Mesenchymal stem cell (in vitro differentiated cells and primary cell): ENCODE data around the gene DUOXA2.

ENCODE experiments used
- DNase-seq: peaks from one replicate; pipeline ENCODE4 v3.0.0-alpha.2; 2013
- H2AFZ ChIP-seq: one replicate; pipeline ENCODE4 v1.6.1; 2013; ENCODE audit warnings: low read depth, mild to moderate bottlenecking, control low read depth, inconsistent platforms, low read length, moderate library complexity
- H2AK5ac ChIP-seq: 2 replicates; pipeline ENCODE4 v1.6.1; 2013; ENCODE audit warnings: low read length, moderate library complexity, mild to moderate bottlenecking, inconsistent platforms; ENCODE audit not compliant: severe bottlenecking
- H2BK120ac ChIP-seq: one replicate; pipeline ENCODE4 v1.6.1; 2013; ENCODE audit warnings: low read depth, mild to moderate bottlenecking, inconsistent platforms, low read length, moderate library complexity
- H2BK12ac ChIP-seq, 2 experiments: one replicate each; pipeline ENCODE4 v1.6.1; 2013; ENCODE audit warnings: inconsistent platforms in 2 of 2, low read length in 2 of 2, mild to moderate bottlenecking in 2 of 2, moderate library complexity in 2 of 2, control low read depth in 1 of 2
- H2BK15ac ChIP-seq: one replicate; pipeline ENCODE4 v1.6.1; 2013; ENCODE audit warnings: mild to moderate bottlenecking, low read depth, inconsistent platforms; ENCODE audit not compliant: poor library complexity, severe bottlenecking
- H2BK5ac ChIP-seq: 2 replicates; pipeline ENCODE4 v1.6.1; 2013; ENCODE audit warnings: low read depth, mild to moderate bottlenecking, low read length, control low read depth, inconsistent platforms; ENCODE audit not compliant: poor library complexity, severe bottlenecking
- H3K14ac ChIP-seq, 2 experiments: one replicate each; pipeline ENCODE4 v1.6.1; 2013; ENCODE audit warnings: inconsistent platforms in 2 of 2, low read length in 2 of 2, control low read depth in 1 of 2, mild to moderate bottlenecking in 1 of 2, moderate library complexity in 1 of 2
- H3K18ac ChIP-seq, 2 experiments: one replicate each; pipeline ENCODE4 v1.6.1; 2013; ENCODE audit warnings: inconsistent platforms in 2 of 2, low read length in 2 of 2, control low read depth in 1 of 2, low read depth in 1 of 2, mild to moderate bottlenecking in 1 of 2
- H3K23ac ChIP-seq, 2 experiments: one replicate each; pipeline ENCODE4 v1.6.1; 2013; ENCODE audit warnings: inconsistent platforms in 2 of 2, low read length in 2 of 2, mild to moderate bottlenecking in 2 of 2, moderate library complexity in 2 of 2, control low read depth in 1 of 2
- H3K27ac ChIP-seq: 2 replicates; pipeline ENCODE4 v1.5.1; 2013; ENCODE audit warnings: mild to moderate bottlenecking, moderate library complexity, low read length, control low read depth, inconsistent platforms; ENCODE audit not compliant: poor library complexity, severe bottlenecking
- H3K27me3 ChIP-seq, 2 experiments: 2 replicates each; pipeline versions ENCODE4 v1.6.1 to v1.7.0; 2013; ENCODE audit warnings: low read length in 2 of 2, mild to moderate bottlenecking in 2 of 2, moderate library complexity in 2 of 2, control low read depth in 1 of 2, inconsistent platforms in 1 of 2; ENCODE audit not compliant: control insufficient read depth in 1 of 2, insufficient read depth in 1 of 2
- H3K36me3 ChIP-seq, 2 experiments: 2 replicates each; pipeline versions ENCODE4 v1.6.1 to v1.7.0; 2013; ENCODE audit warnings: low read length in 2 of 2, control low read depth in 1 of 2, inconsistent platforms in 1 of 2, low read depth in 1 of 2, mild to moderate bottlenecking in 1 of 2; ENCODE audit not compliant: insufficient read depth in 2 of 2, control insufficient read depth in 1 of 2
- H3K4ac ChIP-seq, 2 experiments: one replicate each; pipeline ENCODE4 v1.6.1; 2013; ENCODE audit warnings: inconsistent platforms in 2 of 2, low read length in 2 of 2, mild to moderate bottlenecking in 2 of 2, moderate library complexity in 2 of 2, control low read depth in 1 of 2, low read depth in 1 of 2
- H3K4me1 ChIP-seq: 2 replicates; pipeline ENCODE4 v1.6.1; 2013; ENCODE audit warnings: low read depth, low read length, control low read depth; ENCODE audit not compliant: control insufficient read depth, insufficient read depth
- H3K4me2 ChIP-seq: 2 replicates; pipeline ENCODE4 v1.6.1; 2013; ENCODE audit warnings: low read length, mild to moderate bottlenecking, inconsistent platforms; ENCODE audit not compliant: poor library complexity, severe bottlenecking
- H3K4me3 ChIP-seq, 2 experiments: 2 replicates each; pipeline versions ENCODE4 v1.5.1 to v1.7.0; 2013; ENCODE audit warnings: low read length in 2 of 2, mild to moderate bottlenecking in 2 of 2, control low read depth in 1 of 2, low read depth in 1 of 2; ENCODE audit not compliant: insufficient read depth in 1 of 2
- H3K79me1 ChIP-seq: replicated peaks from 2 replicates; pipeline ENCODE4 v1.6.1; 2013; ENCODE audit warnings: mild to moderate bottlenecking, control low read depth, low read length, inconsistent platforms; ENCODE audit not compliant: poor library complexity, severe bottlenecking
- H3K9ac ChIP-seq: 2 replicates; pipeline ENCODE4 v1.7.0; 2013; ENCODE audit warnings: mild to moderate bottlenecking, low read length, moderate library complexity
- H3K9me3 ChIP-seq: 2 replicates; pipeline ENCODE4 v1.7.0; 2013; ENCODE audit warnings: mild to moderate bottlenecking, low read length; ENCODE audit not compliant: control insufficient read depth
- H4K8ac ChIP-seq: one replicate; pipeline ENCODE4 v1.6.1; 2013; ENCODE audit warnings: inconsistent platforms, mild to moderate bottlenecking, low read length, moderate library complexity
- H4K91ac ChIP-seq: one replicate; pipeline ENCODE4 v1.6.1; 2013; ENCODE audit warnings: mild to moderate bottlenecking, low read length, inconsistent platforms
- WGBS: methylation state at CpG from one replicate; pipeline ENCODE4 v1.1.7; 2013; ENCODE audit warnings: mixed read lengths; 5-methylcytosine and 5-hydroxymethylcytosine counted together

DUOXA2 gene

GRCh38 chr15:45126535-45127158 is 12.5 kb downstream of the DUOXA2 start:
- no peak overlapping the region for H3K18ac ChIP-seq
- H3K23ac ChIP-seq: no peak overlapping the region
- DNase-seq: peak; percentile 20
- H3K27me3 ChIP-seq: peaks cover 58 to 76% of the 10 kb centered on the region in 2 experiments
- no peak overlapping the region for H4K91ac ChIP-seq
- no peak overlapping the region for H3K14ac ChIP-seq
- no peaks in the 10 kb centered on the region for H3K9me3 ChIP-seq
- H3K9ac ChIP-seq: no peak overlapping the region
- no peak overlapping the region for H2BK15ac ChIP-seq
- peaks cover 16% of the 10 kb centered on the region for H3K4me1 ChIP-seq
- no peak overlapping the region for H3K4ac ChIP-seq
- H3K79me1 ChIP-seq: no peaks in the 10 kb centered on the region
- no peak overlapping the region for H3K4me2 ChIP-seq
- no peak overlapping the region for H4K8ac ChIP-seq
- no peak overlapping the region for H2AFZ ChIP-seq
- WGBS: no CpG with 5 or more reads among the region's 2 CpGs
- no peaks in the 10 kb centered on the region for H3K36me3 ChIP-seq
- H3K27ac ChIP-seq: no peak overlapping the region
- H2AK5ac ChIP-seq: no peak overlapping the region
- no peak overlapping the region for H2BK120ac ChIP-seq
- no peak overlapping the region for H2BK5ac ChIP-seq
- H2BK12ac ChIP-seq: no peak overlapping the region
- H3K4me3 ChIP-seq: no peak overlapping the region

DNA sequence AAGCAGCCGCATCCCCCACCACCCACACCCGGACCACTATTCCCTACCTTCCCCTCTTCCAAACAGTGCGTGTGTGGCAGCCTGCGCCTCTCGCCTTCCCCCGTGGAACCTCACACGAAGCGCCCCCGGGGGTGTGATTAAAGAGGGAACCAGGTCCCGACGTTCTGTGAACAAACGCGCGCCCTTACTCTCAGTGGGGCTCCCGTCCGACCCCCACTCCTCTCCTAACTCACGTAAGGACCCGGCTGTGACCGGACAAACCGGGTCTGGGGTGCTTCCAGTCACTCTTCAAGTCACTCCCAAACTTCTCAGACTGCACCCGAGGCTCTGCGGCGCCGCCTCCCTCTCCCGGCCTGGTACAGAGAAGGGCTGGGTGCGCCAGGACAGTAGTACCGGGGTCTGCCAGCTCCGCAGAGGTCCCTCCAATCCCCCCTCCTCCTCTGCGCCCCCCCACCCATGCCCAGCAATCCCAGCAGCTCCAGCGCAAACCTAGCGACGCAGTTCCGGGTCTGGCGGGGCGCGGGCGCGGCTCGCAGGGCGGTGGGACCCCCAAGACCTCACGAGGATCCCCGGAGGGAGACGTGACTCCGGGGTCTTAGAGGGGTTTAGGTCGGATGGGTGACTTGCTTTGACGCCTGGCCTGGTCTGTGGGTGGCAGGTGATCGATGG is 15.0 kb downstream of the DUOXA2 start:
- no peak overlapping the region for H3K18ac ChIP-seq
- no peak overlapping the region for H3K14ac ChIP-seq
- no peak overlapping the region for H4K8ac ChIP-seq
- peaks cover 71 to 88% of the 10 kb centered on the region in 2 experiments for H3K27me3 ChIP-seq
- H3K9ac ChIP-seq: peak overlapping the region; percentile 49
- DNase-seq: no peak
- no peak overlapping the region for H3K4me2 ChIP-seq
- no peaks in the 10 kb centered on the region for H3K9me3 ChIP-seq
- no peak overlapping the region for H2AK5ac ChIP-seq
- H4K91ac ChIP-seq: no peak overlapping the region
- H3K4ac ChIP-seq: no peak overlapping the region
- no peaks in the 10 kb centered on the region for H3K36me3 ChIP-seq
- H3K23ac ChIP-seq: peak overlapping the region in 1 of 2 experiments; percentile 74
- H2BK12ac ChIP-seq: no peak overlapping the region
- H3K79me1 ChIP-seq: no peaks in the 10 kb centered on the region
- no peak overlapping the region for H2BK15ac ChIP-seq
- peak overlapping the region in 1 of 2 experiments; percentile 60 for H3K4me3 ChIP-seq
- H2BK120ac ChIP-seq: no peak overlapping the region
- 2% methylated on average over 40 of the region's 47 CpGs for WGBS
- no peak overlapping the region for H2BK5ac ChIP-seq
- H2AFZ ChIP-seq: peak overlapping the region; percentile 65
- peaks cover 15% of the 10 kb centered on the region for H3K4me1 ChIP-seq
- no peak overlapping the region for H3K27ac ChIP-seq

GRCh38 chr15:45129651-45130129 is 15.6 kb downstream of the DUOXA2 start, which contains the start of the genes DUOX1 and DUOXA1:
DUOX1 (plus strand) TSS chr15:45129994; CDS start chr15:45131967, 1,973 bp downstream.
DUOXA1 (minus strand) TSS chr15:45129879; CDS start chr15:45123014, 6,865 bp downstream.
- H2AFZ ChIP-seq: peak within 1 kb of the TSS; percentile 65
- H3K9me3 ChIP-seq: no peaks in the 10 kb centered on the region
- H3K27ac ChIP-seq: no peak within 1 kb of the TSS
- H2BK15ac ChIP-seq: no peak within 1 kb of the TSS
- no peak within 1 kb of the TSS for H3K4me2 ChIP-seq
- peak within 1 kb of the TSS; percentile 49 for H3K9ac ChIP-seq
- H3K23ac ChIP-seq: peak within 1 kb of the TSS in 1 of 2 experiments; percentile 74
- no peak within 1 kb of the TSS for H2AK5ac ChIP-seq
- no peaks in the 10 kb centered on the region for H3K36me3 ChIP-seq
- H3K27me3 ChIP-seq: peaks cover 77 to 90% of the 10 kb centered on the region in 2 experiments
- DNase-seq: no peak
- peaks cover 15% of the 10 kb centered on the region for H3K4me1 ChIP-seq
- no peak within 1 kb of the TSS for H3K14ac ChIP-seq
- no peaks in the 10 kb centered on the region for H3K79me1 ChIP-seq
- no peak within 1 kb of the TSS for H2BK120ac ChIP-seq
- no peak within 1 kb of the TSS for H2BK5ac ChIP-seq
- H4K91ac ChIP-seq: no peak within 1 kb of the TSS
- H3K4me3 ChIP-seq: peak within 1 kb of the TSS in 1 of 2 experiments; percentile 60
- H3K4ac ChIP-seq: no peak within 1 kb of the TSS
- no peak within 1 kb of the TSS for H3K18ac ChIP-seq
- H4K8ac ChIP-seq: no peak within 1 kb of the TSS
- 6% methylated on average over 41 of the region's 46 CpGs for WGBS
- no peak within 1 kb of the TSS for H2BK12ac ChIP-seq

DNA sequence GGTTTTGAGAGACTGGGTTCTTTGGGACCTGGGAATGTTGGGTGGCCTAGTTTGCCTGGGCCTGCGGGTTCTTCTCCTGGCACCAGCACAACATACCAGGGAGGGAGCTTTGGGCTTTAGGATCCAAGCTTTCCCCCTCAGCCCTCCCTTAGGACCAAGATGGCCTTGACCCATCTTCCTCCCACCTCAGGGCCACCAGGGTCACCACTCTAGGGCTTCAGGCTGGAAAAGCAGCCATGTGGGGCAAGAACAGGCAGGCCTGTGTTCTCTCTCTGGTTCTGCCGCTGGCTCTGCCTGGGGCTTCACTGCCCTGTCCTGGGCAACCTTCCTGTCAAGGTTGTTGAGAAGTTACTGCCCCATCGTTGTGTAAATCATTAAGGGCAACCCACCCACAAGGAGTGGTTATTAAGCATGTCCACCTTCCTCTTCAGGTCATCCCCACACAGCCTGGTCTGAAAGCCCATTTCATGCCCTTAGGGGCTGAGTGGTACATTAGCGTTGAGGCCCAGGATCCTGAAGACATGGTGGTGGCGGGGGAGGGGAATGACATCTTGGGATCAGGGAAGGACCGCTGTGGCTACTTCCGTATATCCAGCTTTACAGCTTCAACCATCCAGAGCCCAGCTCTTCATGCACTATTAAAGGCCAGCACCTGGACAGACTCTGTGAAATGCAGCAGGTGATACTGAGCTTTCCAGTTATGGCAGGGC is 16.3 kb downstream of the DUOXA2 start:
- no peak overlapping the region for H3K18ac ChIP-seq
- DNase-seq: no peak
- no peak overlapping the region for H3K4ac ChIP-seq
- 83% methylated on average over 5 of the region's 7 CpGs for WGBS
- peaks cover 15% of the 10 kb centered on the region for H3K4me1 ChIP-seq
- H3K79me1 ChIP-seq: no peaks in the 10 kb centered on the region
- H3K4me3 ChIP-seq: no peak overlapping the region
- H2BK5ac ChIP-seq: no peak overlapping the region
- no peak overlapping the region for H4K91ac ChIP-seq
- no peak overlapping the region for H3K27ac ChIP-seq
- no peak overlapping the region for H3K4me2 ChIP-seq
- H3K9ac ChIP-seq: no peak overlapping the region
- no peak overlapping the region for H2AFZ ChIP-seq
- H2AK5ac ChIP-seq: no peak overlapping the region
- no peak overlapping the region for H2BK120ac ChIP-seq
- no peak overlapping the region for H3K14ac ChIP-seq
- H3K36me3 ChIP-seq: no peaks in the 10 kb centered on the region
- no peak overlapping the region for H2BK15ac ChIP-seq
- no peak overlapping the region for H3K23ac ChIP-seq
- no peak overlapping the region for H2BK12ac ChIP-seq
- H4K8ac ChIP-seq: no peak overlapping the region
- peaks cover 76 to 88% of the 10 kb centered on the region in 2 experiments for H3K27me3 ChIP-seq
- no peaks in the 10 kb centered on the region for H3K9me3 ChIP-seq
